Measurements from ENCODE around the gene COL16A1. TPM values are rescaled to one million over a fixed set of nuclear protein-coding genes. Genes with fewer than 3 reads are reported as not detected.

Gene COL16A1
- total RNA-seq, 4 donors from 2014 or later, result 76.5 to 292 (median 177) TPM

DNA sequence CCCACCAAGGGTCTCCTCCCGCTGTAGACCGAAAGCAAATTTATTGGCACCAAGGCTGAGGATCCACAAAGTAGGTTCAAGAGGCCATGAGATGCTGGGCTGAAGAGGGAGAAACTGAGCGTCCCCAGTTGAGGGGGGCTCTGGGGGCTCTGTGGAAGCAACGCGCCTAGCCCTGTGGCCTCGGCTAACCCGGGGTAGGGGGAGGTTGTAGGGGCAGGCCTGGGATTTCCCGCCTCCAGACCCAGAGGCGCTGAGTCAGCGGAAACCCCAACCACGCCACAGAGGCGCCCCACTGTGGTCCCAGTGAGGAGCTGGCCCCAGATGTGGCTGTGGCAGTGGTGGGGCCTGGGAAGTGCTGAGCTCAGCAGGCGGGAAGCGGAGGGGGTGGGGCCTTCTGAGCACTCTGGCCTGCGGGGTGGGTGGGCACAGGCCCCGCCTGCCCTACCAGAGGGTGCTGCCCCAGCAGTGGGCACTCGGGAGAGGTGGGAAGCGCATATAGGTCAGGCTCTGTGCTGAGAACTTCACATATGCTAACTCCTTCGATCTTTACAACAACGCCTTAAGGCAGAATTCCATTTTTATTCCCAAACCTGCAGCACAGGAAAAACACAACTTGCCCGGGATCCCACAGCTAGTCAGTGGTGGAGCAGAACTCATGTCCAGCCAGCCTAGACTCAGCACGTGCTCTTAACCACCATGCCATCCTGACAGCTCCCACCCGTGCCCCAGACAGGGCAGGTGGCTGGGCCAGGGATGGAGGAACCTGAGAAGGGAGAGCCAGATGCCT lies 1.5 kb upstream of the COL16A1 start:
- H3K4me1 ChIP-seq, result peaks cover 11 to 22% of the 10 kb centered on the region in 2 donors
- TF ChIP-seq, protein P1, sequence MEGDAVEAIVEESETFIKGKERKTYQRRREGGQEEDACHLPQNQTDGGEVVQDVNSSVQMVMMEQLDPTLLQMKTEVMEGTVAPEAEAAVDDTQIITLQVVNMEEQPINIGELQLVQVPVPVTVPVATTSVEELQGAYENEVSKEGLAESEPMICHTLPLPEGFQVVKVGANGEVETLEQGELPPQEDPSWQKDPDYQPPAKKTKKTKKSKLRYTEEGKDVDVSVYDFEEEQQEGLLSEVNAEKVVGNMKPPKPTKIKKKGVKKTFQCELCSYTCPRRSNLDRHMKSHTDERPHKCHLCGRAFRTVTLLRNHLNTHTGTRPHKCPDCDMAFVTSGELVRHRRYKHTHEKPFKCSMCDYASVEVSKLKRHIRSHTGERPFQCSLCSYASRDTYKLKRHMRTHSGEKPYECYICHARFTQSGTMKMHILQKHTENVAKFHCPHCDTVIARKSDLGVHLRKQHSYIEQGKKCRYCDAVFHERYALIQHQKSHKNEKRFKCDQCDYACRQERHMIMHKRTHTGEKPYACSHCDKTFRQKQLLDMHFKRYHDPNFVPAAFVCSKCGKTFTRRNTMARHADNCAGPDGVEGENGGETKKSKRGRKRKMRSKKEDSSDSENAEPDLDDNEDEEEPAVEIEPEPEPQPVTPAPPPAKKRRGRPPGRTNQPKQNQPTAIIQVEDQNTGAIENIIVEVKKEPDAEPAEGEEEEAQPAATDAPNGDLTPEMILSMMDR (IDR thresholded peaks at IDR 0.05), result peak; percentile 14 to 49 (median 38)
- TF ChIP-seq POLR2A (IDR thresholded peaks at IDR 0.05), result no peak
- H3K9me3 ChIP-seq, result no peaks in the 10 kb centered on the region
- peak; percentile 63 to 71 for DNase-seq
- H3K4me3 ChIP-seq, result no peak overlapping the region
- no peaks in the 10 kb centered on the region for H3K36me3 ChIP-seq
- intact Hi-C loops (cut with DNase I; ENCODE audit: low total_unique reads), result no loop called here
- no peaks in the 10 kb centered on the region for H3K27me3 ChIP-seq
- H3K27ac ChIP-seq, result peak overlapping the region; percentile 80 to 89

DNA sequence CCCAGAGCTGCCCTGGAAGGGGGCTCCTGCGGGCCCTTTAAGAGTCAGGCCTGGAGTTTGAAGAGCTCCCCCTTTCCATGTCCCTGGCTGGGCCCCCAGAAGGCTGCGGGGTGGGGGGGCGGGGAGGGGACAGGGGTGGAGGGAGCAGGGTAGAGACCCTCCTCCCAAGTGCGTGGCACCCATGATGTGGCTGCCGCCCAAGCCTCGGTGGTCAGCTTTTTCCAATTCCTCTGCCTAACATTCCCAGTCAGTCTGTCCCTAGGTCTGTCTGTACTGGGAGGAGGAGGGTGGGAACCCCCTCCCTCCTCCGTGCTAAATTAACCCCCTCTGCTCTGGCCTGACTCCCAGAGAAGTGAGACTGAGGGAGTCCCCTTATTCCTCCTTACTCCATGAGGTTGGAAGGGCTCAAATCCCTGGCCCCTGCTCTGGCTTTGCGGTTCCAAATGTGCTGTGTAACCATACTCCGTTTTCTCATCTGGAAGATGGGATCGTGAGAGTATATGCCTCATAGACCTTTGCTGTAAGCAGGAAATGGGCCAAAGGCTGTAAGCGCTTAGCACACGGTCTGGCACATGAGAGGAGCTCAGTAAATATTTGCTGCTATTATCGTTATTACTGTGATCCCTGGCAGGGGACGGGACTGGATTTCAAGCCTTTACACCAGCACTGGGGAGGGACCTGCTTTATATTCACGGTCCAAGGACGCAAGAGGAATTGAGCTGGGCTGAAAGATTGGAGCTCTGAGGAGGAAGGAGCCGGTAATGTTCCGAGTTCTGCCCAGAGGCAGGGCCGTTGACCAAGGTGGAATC lies 658 bp upstream of the COL16A1 start:
- Histone ChIP-seq H3K27me3 (no peaks in the 10 kb centered on the region), H3K4me3 (peak overlapping the region; percentile 34 to 44), H3K4me1 (peaks cover 19 to 27% of the 10 kb centered on the region in 2 donors), H3K36me3 (no peaks in the 10 kb centered on the region), H3K9me3 (no peaks in the 10 kb centered on the region), H3K27ac (peak overlapping the region; percentile 80 to 89)
- peak; percentile 61 to 70 for DNase-seq
- no peak for TF ChIP-seq POLR2A (IDR thresholded peaks at IDR 0.05)
- TF ChIP-seq, protein P1 (IDR thresholded peaks at IDR 0.05), result no peak
- intact Hi-C loops (cut with DNase I; ENCODE audit: low total_unique reads), result no loop called here

DNA sequence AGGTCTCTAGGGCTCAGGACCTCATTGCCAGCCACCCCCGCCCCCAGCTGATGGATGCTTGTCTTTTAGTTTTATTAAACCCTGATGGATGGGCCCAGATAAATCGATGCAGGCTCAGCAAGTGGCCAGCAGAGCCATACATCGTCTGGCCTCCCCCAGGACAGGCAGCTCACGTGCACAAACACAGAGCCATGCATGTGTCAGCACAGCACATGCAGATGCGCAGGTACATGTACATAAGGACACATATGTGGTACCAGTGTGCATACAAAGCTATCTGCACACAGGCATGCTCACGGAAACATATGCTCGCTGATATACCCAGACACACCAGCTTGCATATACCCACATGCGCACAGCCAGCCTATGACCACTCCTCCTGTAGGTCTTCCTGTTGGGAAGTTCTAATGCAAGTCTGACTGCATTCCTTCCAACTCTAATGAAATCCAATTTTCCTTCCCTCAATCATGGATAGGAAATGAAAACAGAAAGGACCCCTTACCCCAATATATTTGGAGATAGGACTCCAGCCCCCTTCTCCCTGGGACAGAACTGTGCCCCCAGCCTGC lies 897 bp downstream of the COL16A1 start:
- H3K27ac ChIP-seq, result peak overlapping the region; percentile 80 to 89
- peaks cover 21 to 27% of the 10 kb centered on the region in 2 donors for H3K4me1 ChIP-seq
- intact Hi-C loops (cut with DNase I; ENCODE audit: low total_unique reads), result no loop called here
- no peaks in the 10 kb centered on the region for H3K36me3 ChIP-seq
- DNase-seq, result no peak
- peak overlapping the region; percentile 34 to 44 for H3K4me3 ChIP-seq
- H3K9me3 ChIP-seq, result no peaks in the 10 kb centered on the region
- H3K27me3 ChIP-seq, result no peaks in the 10 kb centered on the region
- TF ChIP-seq, protein P1 (IDR thresholded peaks at IDR 0.05), result no peak
- TF ChIP-seq POLR2A (IDR thresholded peaks at IDR 0.05), result no peak

DNA sequence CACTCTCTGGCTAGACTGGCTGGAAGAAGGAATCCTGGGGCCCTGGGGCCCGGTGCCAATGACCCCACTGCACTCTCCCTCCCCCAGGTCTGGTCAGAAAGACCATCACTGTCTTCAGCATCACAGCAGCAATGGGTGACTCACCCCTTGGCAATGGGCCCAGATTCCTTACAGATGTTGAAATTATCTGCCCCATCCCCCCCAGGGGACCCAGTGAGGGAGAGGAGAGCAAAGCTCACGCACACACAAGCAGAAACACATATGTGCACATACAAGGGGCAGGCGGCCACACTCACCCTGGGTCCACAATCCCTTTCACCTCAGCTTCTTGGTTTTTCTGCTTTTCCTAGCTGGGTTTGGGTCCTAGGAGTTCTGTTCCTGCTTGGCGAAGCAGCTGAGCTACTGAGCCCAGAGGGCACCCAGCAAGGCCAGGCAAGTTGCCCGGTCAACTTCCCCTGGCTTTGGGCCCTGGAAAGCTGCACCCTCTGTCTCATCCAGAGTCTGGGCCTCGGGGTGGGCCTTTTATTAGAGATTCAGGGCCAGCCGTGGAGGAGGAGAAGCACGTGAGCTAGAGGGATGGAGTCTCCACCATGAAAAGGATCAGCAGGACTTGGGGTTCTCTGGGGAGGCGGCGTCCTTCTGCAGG lies 2.6 kb downstream of the COL16A1 start:
- no peaks in the 10 kb centered on the region for H3K36me3 ChIP-seq
- no peak overlapping the region for H3K4me3 ChIP-seq
- H3K4me1 ChIP-seq, result peaks cover 21 to 27% of the 10 kb centered on the region in 2 donors
- peak overlapping the region; percentile 80 to 89 for H3K27ac ChIP-seq
- no peaks in the 10 kb centered on the region for H3K27me3 ChIP-seq
- DNase-seq, result peak; percentile 98 to 99
- intact Hi-C loops (cut with DNase I; ENCODE audit: low total_unique reads), result no loop called here
- H3K9me3 ChIP-seq, result no peaks in the 10 kb centered on the region
- TF ChIP-seq, protein P1 (IDR thresholded peaks at IDR 0.05), result no peak
- TF ChIP-seq POLR2A (IDR thresholded peaks at IDR 0.05), result peak in 1 of 2 donors; percentile 24

Measured in uterus (tissue), 4 donors.